SH-SY5Y (cell line): ENCODE measurements around the gene TVP23A.

Experiments
- GATA2 ChIP-seq: IDR thresholded peaks from 2 replicates; pipeline ENCODE4 v1.6.1; 2011; ENCODE audit warnings: mild to moderate bottlenecking, low read depth, low read length
- GATA3 ChIP-seq: IDR thresholded peaks from 2 replicates; pipeline ENCODE4 v1.6.1; 2011; ENCODE audit warnings: low read depth, mild to moderate bottlenecking, low read length, moderate library complexity

DNA sequence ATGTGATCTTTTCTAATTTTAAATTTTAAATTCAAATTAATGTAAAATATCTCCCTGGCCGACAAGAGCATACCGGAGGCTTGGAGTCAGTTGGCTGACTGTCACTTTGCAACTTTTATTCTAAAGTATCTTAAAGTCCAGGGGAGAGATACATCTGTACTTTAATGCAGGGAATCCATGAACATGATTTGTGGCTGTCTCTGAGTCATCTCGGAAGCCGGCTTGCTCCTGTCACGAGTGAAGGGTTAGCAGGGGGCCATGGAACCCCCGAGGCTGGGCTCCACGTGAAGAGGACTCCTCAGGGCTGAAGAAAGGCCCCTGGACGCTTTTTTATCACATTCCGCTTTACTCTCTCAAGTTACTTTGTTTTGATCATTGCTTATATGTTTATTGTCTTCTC is 13.3 kb downstream of the TVP23A start:
- TF ChIP-seq GATA3 (no peak), GATA2 (no peak)
